Fibroblast of lung (primary cell): Measurements from ENCODE around the gene RNF38. TPM values are rescaled to one million over a fixed set of nuclear protein-coding genes. Genes with fewer than 3 reads are reported as not detected.

ENCODE experiments used
- DNase-seq, 2 donors: peaks; one replicate each; pipeline versions ENCODE4 v3.0.0 to v3.0.0-alpha.2; 2010; ENCODE audit warnings: low read depth in 2 of 2
- H2AFZ ChIP-seq: 2 replicates; pipeline ENCODE4 v1.5.1; 2012; ENCODE audit warnings: low read length, control low read depth, inconsistent platforms
- H3K27ac ChIP-seq: 2 replicates; pipeline ENCODE4 v1.5.1; 2011; ENCODE audit warnings: low read length, control low read depth; ENCODE audit not compliant: insufficient read depth
- H3K27me3 ChIP-seq: 2 replicates; pipeline ENCODE4 v1.5.1; 2011; ENCODE audit warnings: mild to moderate bottlenecking, low read length; ENCODE audit not compliant: control insufficient read depth, insufficient read depth
- H3K36me3 ChIP-seq: 2 replicates; pipeline ENCODE4 v1.5.1; 2011; ENCODE audit warnings: low read length; ENCODE audit not compliant: control insufficient read depth, insufficient read depth
- H3K4me1 ChIP-seq: 2 replicates; pipeline ENCODE4 v1.5.1; 2011; ENCODE audit warnings: low read length; ENCODE audit not compliant: control insufficient read depth, insufficient read depth; ENCODE audit errors: extremely low read depth
- H3K4me2 ChIP-seq: 2 replicates; pipeline ENCODE4 v1.5.1; 2011; ENCODE audit warnings: low read length, control low read depth; ENCODE audit not compliant: insufficient read depth; ENCODE audit errors: extremely low read depth
- H3K4me3 ChIP-seq, 4 experiments: fragments of 200-600 bp in 1 of 4; sonication (generic) in 1 of 4; replicated peaks in 1 of 4; 2 replicates each; pipeline ENCODE4 v1.5.1; 2011 to 2016; ENCODE audit warnings: low read length in 4 of 4, low read depth in 3 of 4, mild to moderate bottlenecking in 3 of 4, control low read depth in 2 of 4, inconsistent platforms in 1 of 4, mixed read lengths in 1 of 4; ENCODE audit not compliant: insufficient read depth in 1 of 4; ENCODE audit errors: control extremely low read depth in 1 of 4
- H3K79me2 ChIP-seq: 2 replicates; pipeline ENCODE4 v1.5.1; 2012; ENCODE audit warnings: mild to moderate bottlenecking, low read length, inconsistent platforms; ENCODE audit not compliant: control insufficient read depth, insufficient read depth
- H3K9ac ChIP-seq: 2 replicates; pipeline ENCODE4 v1.5.1; 2011; ENCODE audit warnings: mild to moderate bottlenecking, low read length, control low read depth; ENCODE audit not compliant: insufficient read depth
- H3K9me3 ChIP-seq: 2 replicates; pipeline ENCODE4 v1.5.1; 2012; ENCODE audit warnings: low read depth, low read length; ENCODE audit not compliant: control insufficient read depth, insufficient read depth
- H4K20me1 ChIP-seq: 2 replicates; pipeline ENCODE4 v1.5.1; 2011; ENCODE audit warnings: low read length; ENCODE audit not compliant: control insufficient read depth, insufficient read depth; ENCODE audit errors: extremely low read depth
- CTCF ChIP-seq, 2 donors: IDR thresholded peaks in 1 of 2; conservative IDR thresholded peaks in 1 of 2; 1 replicate in 1 of 2; 2 replicates in 1 of 2; pipeline ENCODE4 v1.5.1; 2011 to 2012; ENCODE audit warnings: low read length in 2 of 2, control low read depth in 1 of 2, inconsistent platforms in 1 of 2, low read depth in 1 of 2, mild to moderate bottlenecking in 1 of 2
- EZH2 ChIP-seq: IDR thresholded peaks from 2 replicates; pipeline ENCODE4 v1.5.1; 2012; ENCODE audit warnings: low read length, control low read depth, mild to moderate bottlenecking; ENCODE audit errors: missing control alignments
- polyA plus RNA-seq, 2 donors: library from polyadenylated mRNA; depleted of rRNA in 1 of 2; stranded (reverse) in 1 of 2; unstranded in 1 of 2; fragments of >200 nt; gene quantifications; 2 replicates each; pipeline ENCODE4 v1.2.1, GENCODE V29; 2011 to 2012; ENCODE audit warnings: missing spikeins in 1 of 2
- total RNA-seq: library from RNA; depleted of rRNA; stranded (reverse); fragments of >200 nt; gene quantifications from 2 replicates; pipeline ENCODE4 v1.2.1, GENCODE V29; 2014

The RNF38 gene
- total and polyA plus RNA-seq, 2 donors (not counting 1 experiment from before 2014, with no cell fraction given): 8.9 to 18.8 TPM

- peak overlapping the region; percentile 39 for H3K4me2 ChIP-seq
- H4K20me1 ChIP-seq: no peaks in the 10 kb centered on the region
- no peaks in the 10 kb centered on the region for H3K4me1 ChIP-seq
- no peaks in the 10 kb centered on the region for H3K27me3 ChIP-seq
- no peaks in the 10 kb centered on the region for H3K79me2 ChIP-seq
- no peak overlapping the region for H3K27ac ChIP-seq
- DNase-seq: peak; percentile 57 to 87
- no peak overlapping the region for H2AFZ ChIP-seq
- no peaks in the 10 kb centered on the region for H3K9me3 ChIP-seq
- H3K9ac ChIP-seq: no peak overlapping the region
- H3K4me3 ChIP-seq: no peak overlapping the region
- H3K36me3 ChIP-seq: no peaks in the 10 kb centered on the region
- peak; percentile 74 to 75 for TF ChIP-seq CTCF (conservative IDR thresholded peaks at IDR 0.05 in 1 of 2, IDR thresholded peaks at IDR 0.05 in 1 of 2; ENCODE audit: low read depth in 1 of 2, low read length in 2 of 2)
- no peak for TF ChIP-seq EZH2
These were observed 71.2 kb downstream of the RNF38 start for GRCh38 chr9:36328798-36329411.

- no peak overlapping the region for H3K9ac ChIP-seq
- no peaks in the 10 kb centered on the region for H3K9me3 ChIP-seq
- TF ChIP-seq EZH2: no peak
- no peak for TF ChIP-seq CTCF (conservative IDR thresholded peaks at IDR 0.05 in 1 of 2, IDR thresholded peaks at IDR 0.05 in 1 of 2; ENCODE audit: low read depth in 1 of 2, low read length in 2 of 2)
- H3K79me2 ChIP-seq: no peaks in the 10 kb centered on the region
- no peaks in the 10 kb centered on the region for H4K20me1 ChIP-seq
- no peak overlapping the region for H3K27ac ChIP-seq
- H3K4me1 ChIP-seq: no peaks in the 10 kb centered on the region
- DNase-seq: no peak
- no peak overlapping the region for H2AFZ ChIP-seq
- H3K36me3 ChIP-seq: no peaks in the 10 kb centered on the region
- H3K27me3 ChIP-seq: no peaks in the 10 kb centered on the region
- H3K4me3 ChIP-seq: no peak overlapping the region
- no peak overlapping the region for H3K4me2 ChIP-seq
These were observed 74.8 kb downstream of the RNF38 start for GRCh38 chr9:36325081-36325828.

GRCh38 chr9:36323926-36324325 lies 76.1 kb downstream of the RNF38 start:
- Histone ChIP-seq H3K27ac (no peak overlapping the region), H3K4me1 (no peaks in the 10 kb centered on the region), H4K20me1 (no peaks in the 10 kb centered on the region), H3K4me3 (no peak overlapping the region), H3K9me3 (no peaks in the 10 kb centered on the region), H3K9ac (no peak overlapping the region), H3K79me2 (no peaks in the 10 kb centered on the region), H2AFZ (no peak overlapping the region), H3K36me3 (no peaks in the 10 kb centered on the region), H3K4me2 (no peak overlapping the region), H3K27me3 (no peaks in the 10 kb centered on the region)
- TF ChIP-seq CTCF (conservative IDR thresholded peaks at IDR 0.05 in 1 of 2, IDR thresholded peaks at IDR 0.05 in 1 of 2; ENCODE audit: low read depth in 1 of 2, low read length in 2 of 2) (no peak), EZH2 (no peak)
- DNase-seq: no peak
